Middle frontal gyrus (tissue), 1 donor: ENCODE data around the gene PDGFC.

Experiments used
- DNase-seq: peaks from one replicate; pipeline ENCODE4 v3.0.0-alpha.2; 2015; ENCODE audit warnings: low spot score; ENCODE audit errors: extremely low spot score

Gene PDGFC

DNA sequence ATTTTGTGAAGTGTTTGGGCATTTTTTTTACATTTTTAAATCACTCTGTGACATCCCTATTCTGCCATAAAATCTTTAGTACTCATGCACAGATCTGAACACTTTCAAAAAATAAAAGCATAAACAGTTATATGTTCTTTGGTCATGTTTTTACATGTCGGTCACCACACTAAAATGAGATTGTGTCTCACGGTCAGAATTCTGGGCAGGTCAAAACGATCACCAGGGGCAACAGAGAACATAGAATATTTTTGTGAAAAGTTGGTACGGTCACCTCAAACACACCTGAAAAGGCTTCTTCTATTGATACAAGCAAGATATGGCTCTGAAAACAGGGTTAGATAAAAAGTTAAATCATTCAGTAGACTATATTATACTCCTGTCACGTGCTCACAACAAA lies 189.1 kb downstream of the PDGFC start:
- no peak for DNase-seq

DNA sequence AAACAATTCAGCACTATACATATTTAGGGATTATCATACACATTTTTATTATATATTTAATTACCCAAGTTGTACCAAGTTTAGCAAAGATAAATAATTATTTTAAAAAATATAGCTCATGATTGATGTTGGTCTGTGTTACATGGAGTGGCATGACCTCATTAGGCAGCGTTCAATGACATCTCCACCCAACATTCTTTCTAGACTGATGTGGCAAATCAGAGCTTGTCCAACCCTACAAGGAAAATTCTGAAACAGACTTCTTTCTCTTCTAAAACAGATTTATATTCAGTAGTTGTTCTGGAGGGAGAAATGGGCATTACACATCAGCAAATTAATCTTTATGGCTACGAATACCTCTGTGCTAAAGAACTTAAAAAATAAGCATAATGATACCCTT lies 189.7 kb downstream of the PDGFC start:
- no peak for DNase-seq

DNA sequence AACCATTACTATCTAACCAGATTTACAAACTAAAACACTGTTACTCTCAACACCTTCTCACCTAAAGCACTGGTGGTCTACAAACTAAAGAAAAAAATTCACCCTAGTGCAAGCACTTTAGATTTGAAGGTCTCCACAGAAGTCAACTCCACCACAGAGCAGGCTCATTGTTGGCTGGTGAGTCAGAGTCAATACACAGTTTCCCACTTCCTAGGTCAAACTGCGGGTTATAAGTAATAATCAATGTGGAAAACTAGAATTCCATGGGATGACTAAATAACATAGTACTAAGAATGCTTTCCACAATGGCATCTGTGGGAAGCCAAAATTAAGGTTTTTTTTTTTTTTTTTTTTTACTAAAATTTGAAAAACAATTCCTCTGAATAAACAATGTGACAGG lies 191.8 kb downstream of the PDGFC start:
- DNase-seq, result no peak

DNA sequence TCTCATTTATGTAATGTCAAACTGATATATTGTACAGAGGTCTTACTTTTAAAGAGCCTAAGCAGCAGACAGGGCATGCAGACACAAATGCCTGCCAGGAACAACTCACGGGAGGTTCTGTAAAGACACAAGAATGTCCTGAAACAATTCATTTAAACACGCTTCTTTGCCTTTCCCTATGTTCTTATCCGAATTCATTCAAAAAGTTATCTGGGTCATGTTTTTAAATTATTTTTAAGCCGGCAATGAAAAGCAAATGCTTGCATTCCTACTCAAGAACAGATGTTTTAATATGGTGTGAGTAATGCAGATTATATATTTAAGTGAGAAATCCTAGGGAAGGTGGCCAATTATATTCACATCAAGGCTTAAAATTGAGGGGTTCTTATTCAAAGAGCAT lies 192.6 kb downstream of the PDGFC start:
- no peak for DNase-seq

DNA sequence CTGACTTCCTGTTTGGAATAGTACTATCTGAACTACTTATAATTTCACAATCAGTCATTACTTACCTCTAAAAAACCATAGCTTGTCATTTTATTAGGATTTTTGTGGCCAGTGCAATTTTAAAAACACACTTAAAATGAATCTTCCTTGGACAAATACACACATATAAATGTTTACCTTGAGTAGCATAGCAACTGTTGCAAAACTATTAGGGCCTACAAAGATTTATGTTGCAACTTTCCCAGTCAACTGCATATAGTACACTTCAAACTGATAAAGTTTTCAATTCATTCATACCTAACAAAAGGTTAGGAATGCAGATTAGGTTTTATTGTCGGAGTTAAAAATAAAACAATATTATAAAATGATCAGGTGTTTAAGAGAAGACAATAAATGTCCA lies 193.0 kb downstream of the PDGFC start:
- no peak for DNase-seq

DNA sequence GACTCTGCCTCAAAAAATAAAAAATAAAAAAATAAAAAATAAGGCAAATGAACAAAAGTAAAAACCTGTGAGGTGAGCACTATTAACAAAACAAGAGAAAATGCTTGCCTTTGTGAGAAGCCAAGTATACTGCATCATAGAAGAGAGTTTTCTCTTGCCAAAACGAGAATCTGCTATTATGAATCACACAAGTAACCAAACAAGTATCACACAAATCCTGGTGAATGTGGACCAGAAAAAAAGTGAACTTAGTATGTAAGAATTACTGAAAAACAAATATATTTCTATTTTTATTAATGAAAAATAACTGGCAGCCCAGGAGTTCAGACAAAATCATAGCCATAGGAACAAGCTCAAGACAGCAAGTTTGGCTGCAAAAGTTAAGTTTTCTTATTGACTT lies 193.5 kb downstream of the PDGFC start:
- no peak for DNase-seq

DNA sequence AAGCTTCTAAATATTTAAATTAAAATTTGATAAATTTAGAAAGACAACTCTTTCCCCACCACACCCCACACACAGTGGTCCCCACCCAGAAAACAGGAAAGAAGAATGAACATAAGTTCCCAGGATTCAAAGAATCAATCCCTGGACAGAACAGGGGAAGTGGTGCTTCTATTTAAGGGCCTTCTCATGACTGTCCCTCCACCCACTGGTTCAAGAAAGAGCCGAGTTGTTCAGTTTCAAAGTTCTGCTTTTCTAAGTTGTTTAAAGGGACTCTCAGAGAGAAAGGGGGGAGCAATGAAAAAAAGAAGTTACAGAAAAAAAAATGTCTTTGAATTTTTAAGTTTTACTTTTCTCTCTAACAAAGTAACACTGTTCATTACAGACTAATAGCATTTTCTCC lies 195.8 kb downstream of the PDGFC start:
- DNase-seq, result no peak

DNA sequence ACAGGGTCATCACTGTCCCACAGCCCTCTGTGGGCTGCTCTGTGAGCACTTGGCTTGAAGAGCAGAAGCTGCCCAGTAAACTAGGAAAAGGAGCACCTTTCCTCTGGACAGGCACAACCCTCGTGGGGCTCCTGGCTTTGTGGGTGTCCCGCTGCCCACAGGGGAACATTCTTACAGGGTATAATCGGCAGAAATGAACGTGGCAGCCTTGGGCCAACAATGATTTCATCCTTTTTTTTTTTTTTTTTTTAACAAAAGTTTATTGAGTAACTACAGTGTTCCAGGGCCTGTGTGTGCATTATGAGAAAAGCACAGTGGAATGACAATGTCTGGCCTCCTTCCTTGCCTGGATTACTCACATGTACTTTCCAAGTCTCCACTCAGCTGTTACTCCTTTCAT lies 197.2 kb downstream of the PDGFC start:
- no peak for DNase-seq

DNA sequence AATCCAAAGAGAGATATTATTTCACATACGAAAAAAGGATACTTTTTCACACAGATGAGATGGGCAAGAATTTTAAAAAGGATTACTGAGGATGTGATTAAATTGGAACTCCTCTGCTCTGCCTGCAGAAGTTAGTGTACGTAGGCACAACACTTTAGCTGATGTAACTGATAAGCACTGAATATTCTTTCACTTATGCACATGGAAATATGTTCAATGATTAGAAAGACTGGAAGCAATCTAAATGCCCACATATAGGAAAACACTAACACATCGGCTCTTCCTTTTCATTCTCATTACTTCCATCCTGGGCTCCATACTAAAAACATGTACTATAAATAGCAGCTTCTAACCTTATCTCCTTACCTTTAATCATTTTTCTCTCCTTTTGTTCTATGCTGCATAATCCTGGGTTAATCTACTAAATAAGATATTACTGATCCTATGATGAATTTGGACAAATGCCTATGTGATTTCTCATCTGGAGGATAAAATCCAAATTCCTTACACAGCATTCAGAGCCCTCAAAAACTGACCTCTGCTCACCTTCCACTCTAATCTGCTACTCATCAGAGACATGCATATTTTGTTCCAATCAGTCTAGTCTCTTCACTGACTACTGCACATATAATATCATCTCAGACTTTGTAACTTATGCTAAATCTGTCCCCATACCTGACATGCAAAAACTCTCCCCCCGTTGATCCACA lies 197.8 kb downstream of the PDGFC start:
- DNase-seq, result no peak

DNA sequence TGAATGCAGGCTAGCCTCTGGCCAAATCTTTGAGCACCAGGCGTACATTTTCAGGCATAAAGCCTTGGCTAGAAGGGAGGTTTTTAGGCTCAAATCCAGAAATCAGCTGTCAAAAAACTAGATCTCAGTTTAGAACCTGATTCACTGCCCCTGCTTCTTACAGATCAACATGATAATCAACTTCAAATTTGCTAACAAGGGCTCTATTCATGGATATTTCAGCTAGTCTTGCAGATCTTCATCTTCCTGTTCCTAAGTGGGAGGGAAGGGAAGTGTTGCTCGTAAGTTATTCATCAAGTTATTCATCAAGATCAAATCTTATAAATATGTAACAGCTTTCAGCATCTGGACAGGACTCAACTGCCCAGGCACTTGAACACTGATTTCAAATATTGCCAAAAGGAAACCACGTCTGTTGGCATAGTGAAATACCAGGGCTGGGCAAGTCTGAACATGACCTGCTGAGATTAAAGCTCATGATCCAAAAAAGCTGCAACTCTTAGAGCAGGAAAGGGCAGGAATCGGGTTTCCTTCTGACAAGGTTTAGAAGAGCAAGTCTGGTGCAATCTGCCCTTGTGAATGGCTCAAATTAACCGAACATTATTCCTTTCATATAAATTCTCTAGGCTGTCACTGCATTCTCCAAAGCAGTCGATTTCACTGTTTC lies 200.3 kb downstream of the PDGFC start:
- DNase-seq, result peak; percentile 30

DNA sequence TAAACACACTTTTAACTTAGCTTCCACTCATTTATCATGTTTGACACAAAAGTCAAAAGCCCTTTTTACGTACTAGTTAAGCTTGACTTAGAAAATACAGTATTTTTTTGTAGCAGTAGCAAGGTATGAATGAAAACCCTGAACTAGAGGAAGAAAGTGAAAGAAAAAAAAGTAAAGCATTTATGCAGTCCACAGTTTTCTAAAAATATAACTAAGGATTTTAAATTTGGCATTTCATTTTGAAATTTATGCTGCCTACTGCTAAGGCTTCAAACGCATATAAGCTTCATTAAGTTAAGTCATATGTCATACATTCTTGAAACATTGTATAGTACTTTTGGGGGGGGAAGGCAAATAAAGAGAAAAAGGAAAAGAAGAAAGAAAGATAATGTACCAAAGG lies 201.5 kb downstream of the PDGFC start:
- no peak for DNase-seq

DNA sequence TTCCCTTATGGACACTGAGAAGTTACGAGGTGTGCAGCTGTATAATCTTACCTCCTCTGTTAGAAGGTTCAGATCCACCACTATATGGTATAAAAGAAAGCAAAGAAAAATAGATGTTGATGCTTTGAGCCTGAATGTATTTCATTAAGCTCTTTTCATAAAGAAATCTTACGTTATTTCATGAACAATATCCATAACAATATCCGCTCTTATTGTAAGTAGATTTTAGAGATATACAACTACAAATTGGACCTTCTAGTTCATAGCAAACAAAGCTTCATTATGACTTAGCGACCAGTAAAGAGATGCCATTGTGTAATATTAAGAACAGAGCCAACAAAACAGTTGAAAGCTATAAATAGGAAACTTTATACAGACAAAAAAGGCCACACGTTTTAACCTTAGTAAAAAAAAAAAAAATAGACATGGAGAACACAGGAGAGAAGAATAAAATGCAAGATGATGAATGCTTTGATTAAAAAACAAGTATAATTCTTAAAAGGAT lies 203.6 kb downstream of the PDGFC start:
- no peak for DNase-seq

DNA sequence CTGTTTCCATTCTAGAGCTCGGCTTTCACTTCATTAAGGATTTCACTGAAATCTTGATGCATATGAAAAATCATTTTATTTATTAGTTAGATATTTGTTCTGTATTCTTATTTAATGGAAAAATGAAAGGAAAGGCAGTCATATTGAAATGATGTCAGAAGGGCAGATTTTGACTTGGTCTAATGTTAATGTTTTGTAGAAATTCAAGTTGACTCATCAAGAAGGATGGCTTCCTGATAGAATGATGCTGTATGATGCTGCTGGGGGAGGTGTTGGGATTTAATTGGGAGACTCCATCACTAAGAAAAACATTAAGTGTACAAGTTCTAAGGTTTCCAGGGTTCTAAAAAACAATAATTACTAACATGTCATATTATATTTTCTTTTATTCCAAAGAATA lies 204.8 kb downstream of the PDGFC start:
- no peak for DNase-seq

DNA sequence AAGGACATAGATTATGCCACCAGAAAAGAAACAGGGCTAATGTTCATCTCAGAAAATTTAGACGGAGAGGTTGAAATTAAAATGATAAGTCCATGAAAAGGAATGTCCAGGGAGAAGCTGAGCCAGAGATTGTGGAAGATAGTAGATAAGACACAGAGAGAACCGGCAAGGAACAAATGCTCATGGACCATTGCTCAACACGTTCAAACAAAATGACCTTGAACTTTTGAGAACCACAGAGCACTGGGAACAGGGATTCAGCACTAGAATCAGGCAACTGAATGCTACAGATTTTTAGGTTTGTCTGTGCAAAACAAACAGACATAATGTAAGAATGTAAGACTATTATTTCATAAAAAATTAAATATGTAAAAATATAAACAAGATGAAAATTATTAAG lies 206.3 kb downstream of the PDGFC start:
- no peak for DNase-seq

DNA sequence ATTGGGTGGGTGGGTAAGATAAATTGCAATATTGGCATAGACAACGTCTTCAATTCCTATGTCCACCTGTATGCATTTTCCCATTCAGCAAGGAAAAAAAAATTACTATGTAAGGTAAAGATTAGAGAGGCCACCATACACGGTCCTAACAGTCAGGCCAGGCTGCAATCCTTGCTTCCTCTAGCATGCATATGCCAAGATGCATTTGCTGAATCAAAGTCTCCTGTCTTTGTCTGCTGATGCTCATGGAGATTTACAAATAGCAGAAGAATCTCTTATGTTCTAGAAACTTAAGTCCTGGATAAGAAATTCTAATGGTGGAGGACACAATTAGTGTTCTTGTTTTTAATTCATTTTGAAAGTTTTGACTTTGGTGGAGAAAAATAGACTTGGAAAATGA lies 206.8 kb downstream of the PDGFC start:
- DNase-seq, result no peak

DNA sequence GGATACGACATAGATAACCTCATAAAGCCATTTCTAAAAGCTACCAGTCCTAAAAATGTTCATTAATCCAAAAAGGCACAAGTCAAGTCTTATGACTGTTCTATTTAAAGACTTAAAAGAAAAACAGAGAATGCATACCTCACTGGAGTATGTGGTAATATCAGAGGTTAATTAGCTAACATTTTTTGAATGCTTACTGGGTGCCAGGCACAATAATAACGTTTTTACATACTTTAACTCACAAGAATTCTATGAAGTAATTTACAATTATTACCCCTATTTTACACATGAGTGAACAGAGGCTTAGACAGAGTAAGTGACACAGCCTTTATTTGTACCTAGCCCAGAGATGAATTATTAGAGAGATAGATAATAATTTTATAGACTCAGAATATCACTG lies 207.5 kb downstream of the PDGFC start:
- no peak for DNase-seq

DNA sequence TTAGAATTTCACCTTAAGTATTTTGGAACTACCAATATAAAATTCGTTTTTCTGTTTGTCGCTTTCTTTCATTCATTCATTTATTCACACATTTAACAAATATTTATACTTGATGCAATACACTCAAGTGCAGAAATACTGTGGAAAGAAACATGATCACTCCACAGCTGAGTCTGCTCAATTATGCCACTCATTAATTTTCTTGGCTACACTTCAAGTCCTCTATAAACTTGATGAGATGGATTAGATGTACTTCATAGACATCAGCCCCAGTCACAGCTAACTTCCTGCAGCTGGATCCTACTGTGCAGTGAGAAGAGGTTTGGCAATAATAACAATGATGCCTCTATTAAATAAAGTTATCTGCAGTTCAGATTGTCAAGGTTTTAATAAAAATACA lies 208.1 kb downstream of the PDGFC start:
- DNase-seq, result no peak

DNA sequence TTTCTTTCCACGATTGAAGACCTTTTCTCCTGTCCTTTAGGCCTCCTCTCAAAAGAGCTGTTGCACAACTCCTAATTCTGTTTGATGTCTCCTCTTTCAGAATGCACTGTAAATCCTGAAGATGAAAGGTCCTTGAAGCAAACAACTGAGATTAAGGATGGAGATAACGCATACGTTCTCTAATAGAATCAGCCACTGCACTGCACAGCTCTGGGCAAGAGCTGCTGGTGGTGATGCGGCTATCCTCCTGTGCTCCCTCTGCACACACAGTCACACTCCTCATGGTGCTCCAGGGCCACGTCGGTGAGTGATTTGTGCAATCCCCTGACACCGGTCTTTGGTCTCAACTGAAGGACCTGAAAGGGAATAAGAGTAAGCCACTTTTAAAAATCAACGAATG lies 208.7 kb downstream of the PDGFC start:
- no peak for DNase-seq

DNA sequence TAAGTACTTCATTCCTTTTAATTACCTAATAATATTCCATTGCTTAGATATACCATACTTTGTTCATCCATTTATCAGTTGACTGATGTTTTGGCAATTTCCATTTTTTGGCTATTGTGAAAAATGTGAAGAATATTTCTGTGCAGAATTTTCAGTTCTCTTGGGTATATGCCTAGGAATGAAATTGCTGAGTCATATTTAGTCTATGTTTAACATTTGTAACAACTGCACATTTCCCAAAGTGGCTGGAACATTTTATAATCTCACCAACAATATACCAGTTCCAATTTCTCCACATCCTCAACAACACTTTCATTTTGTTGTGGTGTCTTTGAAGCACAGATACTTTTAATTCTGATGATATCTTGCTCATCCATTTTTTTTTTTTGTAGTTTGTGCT lies 215.5 kb downstream of the PDGFC start:
- DNase-seq, result no peak

DNA sequence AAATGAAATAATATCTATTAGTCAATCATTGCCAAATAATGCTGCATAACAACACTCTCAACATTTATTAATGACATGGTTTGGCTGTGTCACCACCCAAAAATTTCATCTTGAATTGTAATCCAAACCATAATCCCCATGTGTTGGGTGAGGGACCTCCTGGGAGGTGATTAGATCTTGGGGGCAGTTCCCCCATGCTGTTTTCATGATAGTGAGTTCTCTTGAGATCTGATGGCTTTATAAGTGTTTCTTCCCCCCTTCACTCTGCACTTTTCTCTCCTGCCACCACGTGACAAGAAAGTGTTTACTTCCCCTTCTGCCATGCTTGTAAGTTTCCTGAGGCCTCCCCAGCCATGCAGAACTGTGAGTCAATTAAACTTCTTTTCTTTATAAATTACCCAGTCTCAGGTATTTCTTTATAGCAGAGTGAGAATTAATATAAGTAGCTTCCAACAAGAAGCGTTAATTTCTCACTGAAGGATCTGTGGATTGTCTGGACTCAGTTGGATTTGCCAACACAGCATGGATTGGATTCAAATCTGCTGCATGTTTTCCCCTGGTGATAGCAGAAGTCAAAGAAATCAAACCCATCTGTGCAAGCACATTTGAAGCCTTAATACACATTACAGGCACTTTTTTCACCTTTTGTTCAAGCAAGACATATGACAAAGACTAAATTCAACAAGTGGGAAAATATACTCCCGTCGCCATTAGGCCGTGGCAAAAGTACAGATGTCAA lies 216.6 kb downstream of the PDGFC start:
- no peak for DNase-seq

DNA sequence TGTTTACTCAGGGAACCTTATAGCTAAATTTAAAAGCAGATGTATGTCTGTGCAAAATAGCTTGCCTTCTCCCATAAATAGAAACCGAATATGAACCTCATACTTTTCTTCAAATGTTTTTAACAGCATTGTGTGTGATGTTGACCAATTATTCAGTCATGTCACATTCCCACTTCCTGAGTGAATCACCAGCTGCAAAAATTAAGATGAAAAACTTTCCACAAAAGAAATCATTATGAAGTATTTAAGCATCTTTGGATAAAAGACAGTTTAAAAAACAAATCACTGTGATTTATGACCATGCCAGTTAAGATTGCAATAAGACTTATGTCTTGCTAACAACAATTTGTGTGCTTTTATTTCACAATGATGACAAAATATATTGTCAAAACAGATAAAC lies 220.1 kb downstream of the PDGFC start:
- DNase-seq, result no peak
